Neural cell (in vitro differentiated cells): ENCODE results near the gene ZNF18. TPM values are rescaled to one million over a fixed set of nuclear protein-coding genes. Genes with fewer than 3 reads are reported as not detected.

ENCODE experiments used
- H2AFZ ChIP-seq: fragments of 200-600, 300-800 bp; sonication (generic), shearing (Covaris generic); 2 replicates; pipeline ENCODE4 v1.6.0; 2014; ENCODE audit warnings: low read depth, mild to moderate bottlenecking, antibody characterized with exemption, low read length, moderate library complexity
- H3F3A ChIP-seq: fragments of 200-600 bp; shearing (Covaris generic); 2 replicates; pipeline ENCODE4 v1.6.1; 2016; ENCODE audit warnings: mild to moderate bottlenecking, moderate library complexity, mixed read lengths, antibody characterized with exemption, low read length; ENCODE audit not compliant: insufficient read depth, poor library complexity, severe bottlenecking
- H3K27ac ChIP-seq: fragments of 200-600, 300-800 bp; sonication (generic), shearing (Covaris generic); 2 replicates; pipeline ENCODE4 v1.5.1; 2014; ENCODE audit warnings: mild to moderate bottlenecking, low read length, moderate library complexity
- H3K27me3 ChIP-seq: fragments of 300-800, 200-600 bp; sonication (generic), shearing (Covaris generic); 2 replicates; pipeline ENCODE4 v1.6.0; 2014; ENCODE audit warnings: mild to moderate bottlenecking, low read depth, low read length, moderate library complexity; ENCODE audit not compliant: insufficient read depth
- H3K36me3 ChIP-seq: fragments of 300-800, 200-600 bp; sonication (generic), shearing (Covaris generic); 2 replicates; pipeline ENCODE4 v1.5.1; 2014; ENCODE audit warnings: mild to moderate bottlenecking, antibody characterized with exemption, low read length, moderate library complexity; ENCODE audit not compliant: insufficient read depth
- H3K4me2 ChIP-seq: fragments of 300-800, 200-600 bp; sonication (generic), shearing (Covaris generic); 2 replicates; pipeline ENCODE4 v1.6.0; 2014; ENCODE audit warnings: mild to moderate bottlenecking, low read length
- H3K4me3 ChIP-seq: fragments of 300-800, 200-600 bp; sonication (generic), shearing (Covaris generic); 2 replicates; pipeline ENCODE4 v1.5.1; 2014; ENCODE audit warnings: mild to moderate bottlenecking, low read length, moderate library complexity
- H3K79me2 ChIP-seq: fragments of 200-600 bp; shearing (Covaris generic); replicated peaks from 2 replicates; pipeline ENCODE4 v1.6.0; 2014; ENCODE audit warnings: mild to moderate bottlenecking, low read length, moderate library complexity; ENCODE audit not compliant: insufficient read depth
- H3K9ac ChIP-seq: fragments of 300-800, 200-600 bp; sonication (generic), shearing (Covaris generic); 2 replicates; pipeline ENCODE4 v1.6.1; 2016; ENCODE audit warnings: mild to moderate bottlenecking, low read length, mixed read lengths
- H3K9me2 ChIP-seq: fragments of 200-600 bp; shearing (Covaris generic); 2 replicates; pipeline ENCODE4 v1.6.1; 2016; ENCODE audit warnings: mild to moderate bottlenecking, low read length, mixed read lengths; ENCODE audit not compliant: insufficient read depth
- H3K9me3 ChIP-seq: fragments of 200-600, 300-800 bp; sonication (generic), shearing (Covaris generic); 2 replicates; pipeline ENCODE4 v1.6.1; 2016; ENCODE audit warnings: mild to moderate bottlenecking, mixed run types, low read length, moderate library complexity, mixed read lengths
- H4K20me1 ChIP-seq: fragments of 200-600 bp; shearing (Covaris generic); 2 replicates; pipeline ENCODE4 v1.6.1; 2016; ENCODE audit warnings: mild to moderate bottlenecking, mixed run types; ENCODE audit not compliant: insufficient read depth
- CTCF ChIP-seq: fragments of 450-650 bp; IDR thresholded peaks from 2 replicates; pipeline ENCODE4 v1.5.1; 2014; ENCODE audit warnings: antibody characterized with exemption, mild to moderate bottlenecking, moderate library complexity; ENCODE audit not compliant: poor library complexity, severe bottlenecking
- EP300 ChIP-seq: fragments of 450-650 bp; conservative IDR thresholded peaks from 2 replicates; pipeline ENCODE4 v1.6.1; 2014; ENCODE audit warnings: antibody characterized with exemption, mild to moderate bottlenecking, moderate library complexity; ENCODE audit not compliant: poor library complexity, severe bottlenecking
- EZH2 ChIP-seq: fragments of 200-600, 300-800 bp; shearing (Covaris generic), sonication (generic); IDR thresholded peaks from 2 replicates; pipeline ENCODE4 v1.6.1; 2014; ENCODE audit warnings: antibody characterized with exemption, low read length, borderline replicate concordance, mild to moderate bottlenecking; ENCODE audit not compliant: insufficient read depth, poor library complexity, severe bottlenecking
- MXI1 ChIP-seq: fragments of 450-650 bp; conservative IDR thresholded peaks from 2 replicates; pipeline ENCODE4 v1.6.1; 2014; ENCODE audit warnings: antibody characterized with exemption, mild to moderate bottlenecking; ENCODE audit not compliant: poor library complexity, severe bottlenecking
- POLR2AphosphoS5 ChIP-seq: IDR thresholded peaks from 2 replicates; pipeline ENCODE4 v1.6.1; 2012
- RAD21 ChIP-seq: fragments of 450-650 bp; conservative IDR thresholded peaks from 2 replicates; pipeline ENCODE4 v1.6.1; 2014; ENCODE audit warnings: antibody characterized with exemption, mild to moderate bottlenecking, moderate library complexity
- SMC3 ChIP-seq: fragments of 450-650 bp; conservative IDR thresholded peaks from 2 replicates; pipeline ENCODE4 v1.6.1; 2014; ENCODE audit warnings: antibody characterized with exemption, mild to moderate bottlenecking, moderate library complexity; ENCODE audit not compliant: poor library complexity
- TAF1 ChIP-seq: IDR thresholded peaks from 2 replicates; pipeline ENCODE4 v1.6.1; 2012; ENCODE audit warnings: low read depth
- polyA plus RNA-seq: library from polyadenylated mRNA; depleted of rRNA; stranded (reverse); fragments of >200 nt; gene quantifications from 2 replicates; pipeline ENCODE4 v1.2.3, GENCODE V29; 2014
- TF ChIP-seq, protein P1 (sequence below): IDR thresholded peaks from 2 replicates; pipeline ENCODE4 v1.6.1; 2012; ENCODE audit warnings: borderline replicate concordance

The ZNF18 gene
- polyA plus RNA-seq, 1 donor from 2014 or later, result 18.6 TPM

- Histone ChIP-seq H3K27me3 (no peaks in the 10 kb centered on the region), H3K27ac (no peak overlapping the region), H3K4me2 (no peak overlapping the region), H3K4me3 (no peak overlapping the region), H3F3A (no peaks in the 10 kb centered on the region), H3K9me2 (no peaks in the 10 kb centered on the region), H3K9me3 (no peaks in the 10 kb centered on the region), H4K20me1 (no peaks in the 10 kb centered on the region), H3K79me2 (no peaks in the 10 kb centered on the region), H3K9ac (no peak overlapping the region), H2AFZ (no peak overlapping the region), H3K36me3 (no peaks in the 10 kb centered on the region)
- TF ChIP-seq RAD21 (peak; percentile 90), TAF1 (no peak), SMC3 (peak; percentile 87), CTCF (peak; percentile 86), MXI1 (no peak)
Measured at GRCh38 chr17:11935734-11936406, 61.4 kb downstream of the ZNF18 start.

GRCh38 chr17:11932337-11932898, 64.9 kb downstream of the ZNF18 start:
- TF ChIP-seq EZH2 (no peak), RAD21 (no peak), CTCF (no peak), MXI1 (no peak), POLR2AphosphoS5 (no peak), SMC3 (no peak), TAF1 (no peak), EP300 (no peak)
- TF ChIP-seq, protein P1, sequence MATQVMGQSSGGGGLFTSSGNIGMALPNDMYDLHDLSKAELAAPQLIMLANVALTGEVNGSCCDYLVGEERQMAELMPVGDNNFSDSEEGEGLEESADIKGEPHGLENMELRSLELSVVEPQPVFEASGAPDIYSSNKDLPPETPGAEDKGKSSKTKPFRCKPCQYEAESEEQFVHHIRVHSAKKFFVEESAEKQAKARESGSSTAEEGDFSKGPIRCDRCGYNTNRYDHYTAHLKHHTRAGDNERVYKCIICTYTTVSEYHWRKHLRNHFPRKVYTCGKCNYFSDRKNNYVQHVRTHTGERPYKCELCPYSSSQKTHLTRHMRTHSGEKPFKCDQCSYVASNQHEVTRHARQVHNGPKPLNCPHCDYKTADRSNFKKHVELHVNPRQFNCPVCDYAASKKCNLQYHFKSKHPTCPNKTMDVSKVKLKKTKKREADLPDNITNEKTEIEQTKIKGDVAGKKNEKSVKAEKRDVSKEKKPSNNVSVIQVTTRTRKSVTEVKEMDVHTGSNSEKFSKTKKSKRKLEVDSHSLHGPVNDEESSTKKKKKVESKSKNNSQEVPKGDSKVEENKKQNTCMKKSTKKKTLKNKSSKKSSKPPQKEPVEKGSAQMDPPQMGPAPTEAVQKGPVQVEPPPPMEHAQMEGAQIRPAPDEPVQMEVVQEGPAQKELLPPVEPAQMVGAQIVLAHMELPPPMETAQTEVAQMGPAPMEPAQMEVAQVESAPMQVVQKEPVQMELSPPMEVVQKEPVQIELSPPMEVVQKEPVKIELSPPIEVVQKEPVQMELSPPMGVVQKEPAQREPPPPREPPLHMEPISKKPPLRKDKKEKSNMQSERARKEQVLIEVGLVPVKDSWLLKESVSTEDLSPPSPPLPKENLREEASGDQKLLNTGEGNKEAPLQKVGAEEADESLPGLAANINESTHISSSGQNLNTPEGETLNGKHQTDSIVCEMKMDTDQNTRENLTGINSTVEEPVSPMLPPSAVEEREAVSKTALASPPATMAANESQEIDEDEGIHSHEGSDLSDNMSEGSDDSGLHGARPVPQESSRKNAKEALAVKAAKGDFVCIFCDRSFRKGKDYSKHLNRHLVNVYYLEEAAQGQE, result no peak
- no peaks in the 10 kb centered on the region for H4K20me1 ChIP-seq
- H2AFZ ChIP-seq, result no peak overlapping the region
- H3K4me3 ChIP-seq, result no peak overlapping the region
- H3K79me2 ChIP-seq, result no peaks in the 10 kb centered on the region
- H3K27ac ChIP-seq, result no peak overlapping the region
- no peak overlapping the region for H3K9ac ChIP-seq
- H3K4me2 ChIP-seq, result no peak overlapping the region
- H3K9me2 ChIP-seq, result no peaks in the 10 kb centered on the region
- H3K9me3 ChIP-seq, result no peaks in the 10 kb centered on the region
- H3K27me3 ChIP-seq, result no peaks in the 10 kb centered on the region
- H3K36me3 ChIP-seq, result no peaks in the 10 kb centered on the region
- no peaks in the 10 kb centered on the region for H3F3A ChIP-seq
